DND-41 (cell line): ENCODE results near the gene SLC10A4.

Experiments
- ATAC-seq: fragments of 200-7000 bp; cut with Tn5 transposase; 3 replicates; pipeline ENCODE4 v1.9.1; 2021; ENCODE audit warnings: low read depth; ENCODE audit not compliant: insufficient read depth
- DNase-seq: peaks from one replicate; pipeline ENCODE4 v3.0.0-alpha.2; 2020
- H2AFZ ChIP-seq: 2 replicates; pipeline ENCODE4 v1.6.0; 2012; ENCODE audit warnings: low read depth, low read length
- H3K27ac ChIP-seq: 2 replicates; pipeline ENCODE4 v1.5.1; 2012; ENCODE audit warnings: low read length, inconsistent platforms
- H3K27me3 ChIP-seq: fragments of 200-600 bp; sonication (generic); 2 replicates; pipeline ENCODE4 v1.6.0; 2012; ENCODE audit warnings: low read length, mild to moderate bottlenecking, inconsistent platforms; ENCODE audit not compliant: insufficient read depth, poor library complexity
- H3K36me3 ChIP-seq: 2 replicates; pipeline ENCODE4 v1.5.1; 2012; ENCODE audit warnings: low read length, inconsistent platforms; ENCODE audit not compliant: insufficient read depth
- H3K4me1 ChIP-seq: 2 replicates; pipeline ENCODE4 v1.5.1; 2012; ENCODE audit warnings: mild to moderate bottlenecking, low read length; ENCODE audit not compliant: insufficient read depth
- H3K4me2 ChIP-seq: 2 replicates; pipeline ENCODE4 v1.6.0; 2012; ENCODE audit warnings: mild to moderate bottlenecking, moderate library complexity, low read length, inconsistent platforms; ENCODE audit not compliant: insufficient read depth
- H3K4me3 ChIP-seq, 2 experiments: fragments of 200-600 bp in 1 of 2; shearing (Covaris generic) in 1 of 2; 2 replicates each; pipeline ENCODE4 v1.5.1; 2012 to 2016; ENCODE audit warnings: inconsistent platforms in 2 of 2, low read length in 2 of 2, mild to moderate bottlenecking in 2 of 2, low read depth in 1 of 2, moderate library complexity in 1 of 2
- H3K79me2 ChIP-seq: 2 replicates; pipeline ENCODE4 v1.6.0; 2012; ENCODE audit warnings: low read length, inconsistent platforms; ENCODE audit not compliant: insufficient read depth
- H3K9ac ChIP-seq: 2 replicates; pipeline ENCODE4 v1.6.0; 2012; ENCODE audit warnings: low read depth, mild to moderate bottlenecking, inconsistent platforms, low read length, moderate library complexity
- H3K9me3 ChIP-seq: 2 replicates; pipeline ENCODE4 v1.5.1; 2012; ENCODE audit warnings: low read length, moderate library complexity, mild to moderate bottlenecking, inconsistent platforms; ENCODE audit not compliant: insufficient read depth, severe bottlenecking
- H4K20me1 ChIP-seq: 2 replicates; pipeline ENCODE4 v1.6.0; 2012; ENCODE audit warnings: low read length; ENCODE audit not compliant: insufficient read depth
- EZH2 ChIP-seq: IDR thresholded peaks from 3 replicates; pipeline ENCODE4 v1.6.1; 2012; ENCODE audit warnings: borderline replicate concordance, low read depth, mild to moderate bottlenecking, moderate library complexity, low read length, inconsistent platforms; ENCODE audit not compliant: severe bottlenecking
- TF ChIP-seq, protein P1 (sequence below): IDR thresholded peaks from 2 replicates; pipeline ENCODE4 v1.5.1; 2012; ENCODE audit warnings: borderline replicate concordance, low read length, moderate library complexity, mild to moderate bottlenecking; ENCODE audit not compliant: poor library complexity, severe bottlenecking; ENCODE audit errors: extremely low read depth

Gene SLC10A4

DNA sequence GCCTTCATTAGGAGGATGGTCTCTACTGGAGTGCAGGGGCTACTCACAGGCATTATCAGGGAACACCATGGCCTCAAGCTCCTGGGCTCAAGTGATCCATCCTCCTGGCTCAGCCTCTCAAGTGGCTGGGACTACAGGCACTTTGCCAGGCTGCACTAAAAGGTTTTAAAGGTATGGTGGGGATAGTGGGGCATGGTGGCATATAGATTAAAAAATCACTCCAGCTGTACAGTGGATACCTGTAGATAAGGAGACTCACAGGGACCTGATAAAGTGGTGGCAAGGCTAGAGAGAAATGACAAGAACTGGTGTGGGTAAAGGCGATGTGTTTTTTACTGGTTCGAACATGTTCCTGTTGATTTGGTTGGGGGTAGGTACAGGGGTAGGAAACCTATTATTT, 12.8 kb downstream of the SLC10A4 start:
- no peak overlapping the region for H3K9ac ChIP-seq
- no peaks in the 10 kb centered on the region for H4K20me1 ChIP-seq
- H3K4me1 ChIP-seq = no peaks in the 10 kb centered on the region
- H3K27ac ChIP-seq = no peak overlapping the region
- no peaks in the 10 kb centered on the region for H3K79me2 ChIP-seq
- no peak overlapping the region for H3K4me2 ChIP-seq
- no peak overlapping the region for H3K4me3 ChIP-seq
- H3K9me3 ChIP-seq = no peaks in the 10 kb centered on the region
- no peak overlapping the region for H2AFZ ChIP-seq
- no peak for DNase-seq
- H3K27me3 ChIP-seq = no peaks in the 10 kb centered on the region
- TF ChIP-seq, protein P1, sequence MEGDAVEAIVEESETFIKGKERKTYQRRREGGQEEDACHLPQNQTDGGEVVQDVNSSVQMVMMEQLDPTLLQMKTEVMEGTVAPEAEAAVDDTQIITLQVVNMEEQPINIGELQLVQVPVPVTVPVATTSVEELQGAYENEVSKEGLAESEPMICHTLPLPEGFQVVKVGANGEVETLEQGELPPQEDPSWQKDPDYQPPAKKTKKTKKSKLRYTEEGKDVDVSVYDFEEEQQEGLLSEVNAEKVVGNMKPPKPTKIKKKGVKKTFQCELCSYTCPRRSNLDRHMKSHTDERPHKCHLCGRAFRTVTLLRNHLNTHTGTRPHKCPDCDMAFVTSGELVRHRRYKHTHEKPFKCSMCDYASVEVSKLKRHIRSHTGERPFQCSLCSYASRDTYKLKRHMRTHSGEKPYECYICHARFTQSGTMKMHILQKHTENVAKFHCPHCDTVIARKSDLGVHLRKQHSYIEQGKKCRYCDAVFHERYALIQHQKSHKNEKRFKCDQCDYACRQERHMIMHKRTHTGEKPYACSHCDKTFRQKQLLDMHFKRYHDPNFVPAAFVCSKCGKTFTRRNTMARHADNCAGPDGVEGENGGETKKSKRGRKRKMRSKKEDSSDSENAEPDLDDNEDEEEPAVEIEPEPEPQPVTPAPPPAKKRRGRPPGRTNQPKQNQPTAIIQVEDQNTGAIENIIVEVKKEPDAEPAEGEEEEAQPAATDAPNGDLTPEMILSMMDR = no peak
- no peak for TF ChIP-seq EZH2
- H3K36me3 ChIP-seq = peaks cover 26% of the 10 kb centered on the region
- ATAC-seq = no peak

DNA sequence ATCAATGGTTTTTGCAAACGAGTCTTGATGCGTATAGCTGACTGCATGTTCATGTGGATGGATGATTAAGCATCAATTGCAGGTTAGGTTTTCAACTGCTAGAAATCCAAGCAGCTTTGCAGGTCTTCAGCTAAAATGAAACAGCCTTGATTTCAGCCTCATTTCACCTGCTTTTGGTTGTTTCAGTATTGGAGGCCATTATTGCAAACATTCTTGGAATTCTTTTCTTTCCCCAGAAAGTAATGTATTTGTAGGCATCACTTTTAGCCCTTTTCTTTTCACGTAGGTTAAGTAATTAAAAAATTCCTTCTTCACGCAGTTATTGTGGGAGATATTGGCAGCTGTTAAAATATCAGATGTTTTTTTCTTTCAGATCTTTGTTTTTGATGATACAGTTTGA, 15.8 kb downstream of the SLC10A4 start:
- H3K36me3 ChIP-seq = peaks cover 44% of the 10 kb centered on the region
- TF ChIP-seq, protein P1 = no peak
- TF ChIP-seq EZH2 = no peak
- no peaks in the 10 kb centered on the region for H4K20me1 ChIP-seq
- no peak overlapping the region for H3K27ac ChIP-seq
- no peaks in the 10 kb centered on the region for H3K4me1 ChIP-seq
- no peak overlapping the region for H3K9ac ChIP-seq
- no peaks in the 10 kb centered on the region for H3K79me2 ChIP-seq
- no peak overlapping the region for H3K4me3 ChIP-seq
- ATAC-seq (no peak), DNase-seq (no peak)
- no peaks in the 10 kb centered on the region for H3K27me3 ChIP-seq
- H3K4me2 ChIP-seq = no peak overlapping the region
- no peak overlapping the region for H2AFZ ChIP-seq
- no peaks in the 10 kb centered on the region for H3K9me3 ChIP-seq

DNA sequence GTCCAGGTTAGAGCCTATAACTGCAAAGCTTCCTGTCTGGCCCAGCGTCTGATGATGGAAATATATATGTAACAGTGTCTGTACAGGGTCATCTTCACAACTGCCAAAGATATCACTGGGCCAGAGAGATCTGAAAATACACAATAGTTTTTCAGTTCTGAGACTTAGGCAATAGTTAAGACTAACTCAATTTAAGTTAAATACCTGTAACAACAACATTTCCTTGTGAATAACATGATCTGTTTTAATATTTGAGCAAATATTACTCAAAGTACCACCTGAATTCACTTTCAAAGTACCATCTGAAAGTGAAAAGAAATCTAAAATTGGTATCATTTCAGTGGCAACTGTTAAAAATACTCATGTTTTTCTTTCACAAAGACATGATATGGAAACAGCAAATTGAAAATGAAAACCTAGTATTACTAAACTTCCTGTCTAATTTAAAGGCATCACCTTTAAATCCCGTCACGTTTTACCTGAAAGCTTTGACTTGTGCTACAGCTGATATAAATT, 16.5 kb downstream of the SLC10A4 start:
- Histone ChIP-seq H3K36me3 (peaks cover 49% of the 10 kb centered on the region), H3K27ac (no peak overlapping the region)

More for the DNA sequence above, 16.5 kb downstream of the SLC10A4 start:
- Histone ChIP-seq H3K9ac (no peak overlapping the region), H3K4me3 (no peak overlapping the region), H3K9me3 (no peaks in the 10 kb centered on the region), H3K4me1 (no peaks in the 10 kb centered on the region), H2AFZ (no peak overlapping the region), H3K79me2 (no peaks in the 10 kb centered on the region), H3K4me2 (no peak overlapping the region), H4K20me1 (no peaks in the 10 kb centered on the region), H3K27me3 (no peaks in the 10 kb centered on the region)
- ATAC-seq (no peak), DNase-seq (no peak)
- TF ChIP-seq, protein P1 = no peak
- TF ChIP-seq EZH2 = no peak
